BJ (cell line): ENCODE data around the gene VSX1. TPM values are rescaled to one million over a fixed set of nuclear protein-coding genes. Genes with fewer than 3 reads are reported as not detected.

Experiments used
- CTCF ChIA-PET: fragments of 350-600 bp; formaldehyde crosslinking; extraction: SDS; loops from one replicate; lab custom pipeline; 2021; ENCODE audit warnings: antibody characterized with exemption, inconsistent platforms; lab: Yijun Ruan, JAX
- POLR2A ChIA-PET: fragments of 300-600 bp; sonication (Branson Sonifier 250); formaldehyde crosslinking; extraction: SDS; loops from one replicate; lab custom pipeline; 2021; ENCODE audit warnings: antibody characterized with exemption; lab: Charles Lee
- DNase-seq: peaks from one replicate; pipeline ENCODE4 v3.0.0-alpha.2; 2011; ENCODE audit warnings: low read depth
- H3K27me3 ChIP-seq: 2 replicates; pipeline ENCODE4 v1.6.0; 2011; ENCODE audit warnings: low read length; ENCODE audit not compliant: control insufficient read depth, insufficient read depth
- H3K36me3 ChIP-seq: 2 replicates; pipeline ENCODE4 v1.5.1; 2011; ENCODE audit warnings: low read length; ENCODE audit not compliant: control insufficient read depth, insufficient read depth
- H3K4me3 ChIP-seq: 2 replicates; pipeline ENCODE4 v1.5.1; 2011; ENCODE audit warnings: low read depth, mild to moderate bottlenecking, control low read depth, low read length
- polyA plus RNA-seq: library from polyadenylated mRNA; depleted of rRNA; stranded (reverse); fragments of >200 nt; gene quantifications from 2 replicates; pipeline ENCODE4 v1.2.3, GENCODE V29; 2011
- TF ChIP-seq, protein P1 (sequence below): IDR thresholded peaks from 2 replicates; pipeline ENCODE4 v1.5.1; 2011; ENCODE audit warnings: low read depth, mild to moderate bottlenecking, control low read depth, inconsistent platforms, low read length, moderate library complexity; ENCODE audit not compliant: insufficient read depth

The VSX1 gene
- polyA plus RNA-seq, 1 experiment, result not detected

DNA sequence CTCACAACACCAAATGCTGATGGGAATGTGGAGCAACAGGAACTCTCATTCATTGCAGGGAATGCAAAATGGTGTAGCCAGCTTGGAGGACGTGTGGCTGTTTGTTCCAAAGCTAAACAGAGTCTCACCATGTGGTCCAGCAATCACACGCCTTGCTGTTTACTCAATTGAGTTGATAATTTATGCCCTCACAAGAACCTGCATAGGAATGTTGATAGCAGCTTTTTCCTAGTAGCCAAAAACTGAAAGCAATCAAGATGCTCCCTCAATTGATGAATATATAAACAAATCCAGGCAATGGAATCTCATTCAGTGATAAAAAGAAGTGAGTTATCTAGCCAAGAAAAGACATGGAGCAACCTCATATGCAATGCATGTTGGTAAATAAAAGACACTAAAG lies 15.6 kb upstream of the VSX1 start:
- POLR2A ChIA-PET, result no interaction called here
- H3K36me3 ChIP-seq, result no peaks in the 10 kb centered on the region

DNA sequence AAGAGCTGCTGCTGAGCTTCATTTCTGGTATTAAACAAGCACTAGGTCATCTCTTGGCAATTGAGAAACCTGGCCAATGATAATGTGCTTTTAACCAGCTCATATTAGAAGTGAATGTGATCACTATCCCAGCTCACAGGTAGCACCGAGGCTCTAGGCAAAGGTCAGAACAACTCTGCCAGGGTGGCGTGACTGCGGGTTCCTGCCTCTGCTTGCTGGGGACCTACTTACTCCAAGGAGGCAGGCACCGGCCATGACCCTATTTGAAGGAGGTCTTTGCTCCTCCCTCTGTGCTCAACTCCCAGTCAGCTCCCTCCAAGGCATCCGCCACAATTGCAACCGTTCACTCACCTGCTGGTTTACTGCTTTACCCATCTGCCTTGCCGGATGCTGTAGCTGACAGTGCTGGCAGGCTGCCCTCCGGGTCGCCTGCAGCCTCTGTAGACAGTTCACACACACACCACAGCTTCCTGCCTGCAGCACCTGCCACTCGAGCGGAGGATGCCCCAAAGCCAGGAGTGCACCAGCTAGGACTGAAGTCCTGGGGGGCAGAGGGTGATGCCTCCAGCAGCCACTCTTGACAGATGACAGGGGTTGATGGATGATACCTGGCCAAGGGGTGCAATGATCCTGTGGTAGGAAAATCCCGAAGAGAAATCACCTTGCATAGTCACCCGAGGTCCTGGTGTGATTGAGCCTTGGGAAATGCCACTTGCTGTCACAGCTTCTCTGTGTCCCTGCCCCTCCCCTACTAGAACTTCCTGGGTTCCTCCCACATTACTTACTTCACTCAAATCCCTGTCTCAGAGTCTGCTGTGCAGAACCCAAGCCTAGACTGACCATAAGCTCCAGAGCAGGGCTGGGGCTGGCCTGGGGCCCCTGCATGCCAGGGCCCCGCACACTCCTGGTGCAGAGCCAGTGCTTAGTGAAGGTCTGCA lies 8.8 kb upstream of the VSX1 start:
- DNase-seq, result no peak
- H3K27me3 ChIP-seq, result peaks cover 15% of the 10 kb centered on the region
- CTCF ChIA-PET, result interaction anchor here (1.1 kb wide), 1 partner anchor 95 kb away, joined by 3 read pairs; no protein-coding TSS in a partner anchor
- no peaks in the 10 kb centered on the region for H3K36me3 ChIP-seq
- TF ChIP-seq, protein P1, sequence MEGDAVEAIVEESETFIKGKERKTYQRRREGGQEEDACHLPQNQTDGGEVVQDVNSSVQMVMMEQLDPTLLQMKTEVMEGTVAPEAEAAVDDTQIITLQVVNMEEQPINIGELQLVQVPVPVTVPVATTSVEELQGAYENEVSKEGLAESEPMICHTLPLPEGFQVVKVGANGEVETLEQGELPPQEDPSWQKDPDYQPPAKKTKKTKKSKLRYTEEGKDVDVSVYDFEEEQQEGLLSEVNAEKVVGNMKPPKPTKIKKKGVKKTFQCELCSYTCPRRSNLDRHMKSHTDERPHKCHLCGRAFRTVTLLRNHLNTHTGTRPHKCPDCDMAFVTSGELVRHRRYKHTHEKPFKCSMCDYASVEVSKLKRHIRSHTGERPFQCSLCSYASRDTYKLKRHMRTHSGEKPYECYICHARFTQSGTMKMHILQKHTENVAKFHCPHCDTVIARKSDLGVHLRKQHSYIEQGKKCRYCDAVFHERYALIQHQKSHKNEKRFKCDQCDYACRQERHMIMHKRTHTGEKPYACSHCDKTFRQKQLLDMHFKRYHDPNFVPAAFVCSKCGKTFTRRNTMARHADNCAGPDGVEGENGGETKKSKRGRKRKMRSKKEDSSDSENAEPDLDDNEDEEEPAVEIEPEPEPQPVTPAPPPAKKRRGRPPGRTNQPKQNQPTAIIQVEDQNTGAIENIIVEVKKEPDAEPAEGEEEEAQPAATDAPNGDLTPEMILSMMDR, result no peak
- no peak overlapping the region for H3K4me3 ChIP-seq
- POLR2A ChIA-PET, result no interaction called here

More for the DNA sequence above, 15.6 kb upstream of the VSX1 start:
- DNase-seq, result no peak
- TF ChIP-seq, protein P1, result no peak
- Histone ChIP-seq H3K27me3 (peaks cover 2% of the 10 kb centered on the region), H3K4me3 (no peak overlapping the region)
- CTCF ChIA-PET, result no interaction called here

DNA sequence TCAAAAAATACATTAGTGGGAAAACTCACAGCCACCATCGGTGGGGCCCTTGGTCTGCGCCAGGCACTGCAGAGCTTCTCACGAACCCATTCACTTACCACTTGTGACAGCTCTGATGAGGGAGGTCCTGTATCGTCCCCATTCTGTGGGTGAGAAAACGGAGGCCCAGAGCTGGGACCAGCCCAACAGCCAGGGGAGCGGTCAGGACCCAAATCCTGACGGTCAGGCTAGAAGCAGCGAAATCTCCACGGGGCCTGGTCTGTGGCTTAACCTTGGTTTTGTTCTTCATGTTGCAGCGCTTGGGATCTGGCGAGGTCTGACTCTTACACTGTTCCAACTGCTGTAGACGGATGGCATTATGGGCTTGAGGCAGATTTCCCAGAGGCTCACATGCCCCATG lies 7.7 kb upstream of the VSX1 start:
- Histone ChIP-seq H3K27me3 (peaks cover 22% of the 10 kb centered on the region), H3K4me3 (no peak overlapping the region), H3K36me3 (no peaks in the 10 kb centered on the region)
- TF ChIP-seq, protein P1, result no peak
- ChIA-PET POLR2A (no interaction called here), CTCF (no interaction called here)
- no peak for DNase-seq

DNA sequence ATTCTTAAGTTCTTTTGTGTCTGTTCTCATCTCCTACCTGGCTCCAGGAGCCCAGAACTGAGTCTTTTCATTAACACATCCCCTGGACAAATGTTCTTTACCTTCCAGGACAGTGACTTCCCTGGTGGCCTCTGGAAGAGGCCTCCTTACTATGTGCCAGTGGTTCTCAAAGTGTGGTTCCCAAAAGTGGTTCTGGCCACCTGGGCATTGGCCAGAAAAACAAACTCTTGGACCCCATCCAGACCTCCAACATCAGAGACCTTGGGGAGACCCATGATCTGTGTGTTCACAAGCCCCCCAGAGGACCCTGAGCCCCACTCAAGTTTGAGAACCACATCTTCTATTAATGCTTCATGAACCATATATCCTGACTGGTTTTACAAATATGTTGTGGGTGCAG lies 7.2 kb upstream of the VSX1 start:
- H3K27me3 ChIP-seq, result peaks cover 27% of the 10 kb centered on the region
- no peak overlapping the region for H3K4me3 ChIP-seq
- TF ChIP-seq, protein P1, result no peak
- CTCF ChIA-PET, result no interaction called here
- no peaks in the 10 kb centered on the region for H3K36me3 ChIP-seq
- POLR2A ChIA-PET, result no interaction called here
- DNase-seq, result no peak

DNA sequence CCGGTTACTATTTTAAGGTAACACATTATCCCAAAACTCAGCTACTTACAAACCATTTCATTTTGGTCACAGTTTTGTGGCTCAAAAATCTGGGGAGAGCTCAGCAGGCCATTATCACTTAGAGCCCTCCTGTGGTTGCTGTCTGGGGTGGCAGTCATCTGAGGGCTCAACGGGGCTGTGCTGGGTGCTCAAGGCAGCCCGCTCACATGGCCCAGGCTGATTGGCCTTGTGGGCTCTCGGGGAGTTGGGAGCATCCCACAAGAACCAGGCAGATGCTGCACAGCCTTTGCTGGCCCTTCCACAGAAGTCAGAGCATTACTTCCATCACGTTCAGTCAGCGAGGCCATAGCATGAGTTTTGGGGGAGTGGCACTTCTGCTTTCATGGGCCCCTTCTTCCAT lies 6.3 kb upstream of the VSX1 start:
- TF ChIP-seq, protein P1, result no peak
- Histone ChIP-seq H3K4me3 (no peak overlapping the region), H3K27me3 (peaks cover 35% of the 10 kb centered on the region), H3K36me3 (no peaks in the 10 kb centered on the region)
- CTCF ChIA-PET, result no interaction called here
- DNase-seq, result no peak
- POLR2A ChIA-PET, result no interaction called here
